H1 (cell line): Measurements from ENCODE around the gene FRK. TPM values are rescaled to one million over a fixed set of nuclear protein-coding genes. Genes with fewer than 3 reads are reported as not detected.

ENCODE experiments used
- CTCF ChIA-PET: fragments of 300-600 bp; sonication (Branson Sonifier 250); formaldehyde crosslinking; loops from one replicate; lab custom pipeline; 2021; ENCODE audit not compliant: partially characterized antibody; lab: Charles Lee
- POLR2A ChIA-PET: fragments of 300-600 bp; sonication (Branson Sonifier 250); formaldehyde crosslinking; loops from one replicate; lab custom pipeline; 2021; ENCODE audit warnings: inconsistent platforms; ENCODE audit not compliant: partially characterized antibody; lab: Charles Lee
- DNase-seq, 2 experiments: peaks; one replicate each; pipeline versions ENCODE4 v3.0.0 to v3.0.0-alpha.2; 2010 to 2022; ENCODE audit warnings: low spot score in 2 of 2, low read depth in 1 of 2, mixed read lengths in 1 of 2
- FAIRE-seq: peaks from 2 replicates; lab custom pipeline; 2011; peaks lifted over from hg19 to GRCh38; lab: Jason Lieb, UNC
- H2AFZ ChIP-seq: 2 replicates; pipeline ENCODE4 v1.8.1; 2012; ENCODE audit warnings: low read length, inconsistent platforms
- H2AK5ac ChIP-seq: 2 replicates; pipeline ENCODE4 v1.6.1; 2013; ENCODE audit warnings: low read depth, low read length
- H2BK120ac ChIP-seq: replicated peaks from 2 replicates; pipeline ENCODE3; 2013; ENCODE audit warnings: low read depth, low read length, inconsistent platforms
- H2BK12ac ChIP-seq: 2 replicates; pipeline ENCODE4 v1.6.1; 2013; ENCODE audit warnings: low read depth, low read length
- H2BK15ac ChIP-seq: 2 replicates; pipeline ENCODE4 v1.6.1; 2013; ENCODE audit warnings: low read length
- H2BK20ac ChIP-seq: 2 replicates; pipeline ENCODE4 v1.6.1; 2013; ENCODE audit warnings: low read length
- H2BK5ac ChIP-seq: 2 replicates; pipeline ENCODE4 v1.6.1; 2013; ENCODE audit warnings: low read depth, low read length
- H3K14ac ChIP-seq: 2 replicates; pipeline ENCODE4 v1.6.1; 2013; ENCODE audit warnings: inconsistent platforms; ENCODE audit not compliant: insufficient read length
- H3K18ac ChIP-seq: 2 replicates; pipeline ENCODE4 v1.6.1; 2013; ENCODE audit warnings: low read length; ENCODE audit errors: extremely low read depth
- H3K23ac ChIP-seq: 2 replicates; pipeline ENCODE4 v1.6.1; 2013; ENCODE audit warnings: inconsistent platforms; ENCODE audit not compliant: insufficient read length
- H3K23me2 ChIP-seq: 2 replicates; pipeline ENCODE4 v1.6.1; 2013; ENCODE audit warnings: low read depth, low read length
- H3K27ac ChIP-seq: 2 replicates; pipeline ENCODE4 v1.6.1; 2011; ENCODE audit warnings: low read depth, low read length, inconsistent platforms
- H3K27me3 ChIP-seq, 4 experiments: replicated peaks in 1 of 4; 1 replicate in 1 of 4; 2 replicates in 3 of 4; pipeline versions ENCODE4 v1.6.1 to v1.8.1; 2011 to 2013; ENCODE audit warnings: low read length in 3 of 4, mild to moderate bottlenecking in 3 of 4, inconsistent platforms in 2 of 4, mixed read lengths in 2 of 4, moderate library complexity in 1 of 4; ENCODE audit not compliant: control insufficient read depth in 3 of 4, insufficient read depth in 3 of 4; ENCODE audit errors: extremely low read depth in 1 of 4
- H3K36me3 ChIP-seq, 4 experiments: 2 replicates each; pipeline versions ENCODE4 v1.6.1 to v1.8.1; 2011 to 2013; ENCODE audit warnings: mild to moderate bottlenecking in 4 of 4, low read length in 3 of 4, moderate library complexity in 2 of 4, control low read depth in 1 of 4, inconsistent platforms in 1 of 4; ENCODE audit not compliant: insufficient read depth in 4 of 4, control insufficient read depth in 2 of 4
- H3K4ac ChIP-seq: replicated peaks from 2 replicates; pipeline ENCODE3; 2013; ENCODE audit warnings: low read length, low read depth, mixed read lengths, inconsistent platforms; ENCODE audit not compliant: insufficient read length
- H3K4me1 ChIP-seq, 4 experiments: replicated peaks in 1 of 4; 1 replicate in 1 of 4; 2 replicates in 3 of 4; pipeline versions ENCODE4 v1.6.1 to v1.8.1; 2011 to 2013; ENCODE audit warnings: low read length in 3 of 4, inconsistent platforms in 2 of 4, mixed read lengths in 1 of 4; ENCODE audit not compliant: insufficient read depth in 4 of 4, control insufficient read depth in 3 of 4
- H3K4me2 ChIP-seq, 2 experiments: 2 replicates each; pipeline versions ENCODE4 v1.6.1 to v1.8.1; 2011 to 2013; ENCODE audit warnings: low read depth in 2 of 2, low read length in 2 of 2, control low read depth in 1 of 2, inconsistent platforms in 1 of 2, mild to moderate bottlenecking in 1 of 2; ENCODE audit not compliant: insufficient read depth in 1 of 2
- H3K4me3 ChIP-seq, 4 experiments: fragments of 200-600, 300-600 bp in 1 of 4; sonication (generic), shearing (Covaris generic), sonication (Bioruptor Twin) in 1 of 4; 2 replicates each; pipeline versions ENCODE4 v1.5.1 to v1.8.1; 2011 to 2016; ENCODE audit warnings: low read length in 4 of 4, low read depth in 3 of 4, control low read depth in 2 of 4, inconsistent platforms in 2 of 4, mild to moderate bottlenecking in 2 of 4, mixed read lengths in 1 of 4, moderate library complexity in 1 of 4; ENCODE audit not compliant: insufficient read depth in 2 of 4; ENCODE audit errors: extremely low read depth in 1 of 4
- H3K56ac ChIP-seq: replicated peaks from 2 replicates; pipeline ENCODE3; 2013; ENCODE audit warnings: low read depth, mild to moderate bottlenecking, mixed read lengths, low read length, inconsistent platforms; ENCODE audit not compliant: insufficient read length
- H3K79me1 ChIP-seq: 2 replicates; pipeline ENCODE4 v1.6.1; 2013; ENCODE audit warnings: low read depth, low read length, control low read depth
- H3K79me2 ChIP-seq, 2 experiments: 2 replicates each; pipeline versions ENCODE4 v1.6.1 to v1.8.1; 2012 to 2013; ENCODE audit warnings: low read length in 2 of 2, mild to moderate bottlenecking in 2 of 2, inconsistent platforms in 1 of 2; ENCODE audit not compliant: insufficient read depth in 2 of 2, control insufficient read depth in 1 of 2
- H3K9ac ChIP-seq, 4 experiments: replicated peaks in 1 of 4; 1 replicate in 1 of 4; 2 replicates in 3 of 4; pipeline versions ENCODE4 v1.6.1 to v1.8.1; 2011 to 2013; ENCODE audit warnings: low read depth in 3 of 4, low read length in 3 of 4, control low read depth in 2 of 4, mild to moderate bottlenecking in 2 of 4, moderate library complexity in 2 of 4, inconsistent platforms in 1 of 4; ENCODE audit errors: extremely low read depth in 1 of 4
- H3K9me3 ChIP-seq, 2 experiments: 2 replicates each; pipeline versions ENCODE4 v1.6.1 to v1.8.1; 2012 to 2013; ENCODE audit warnings: mild to moderate bottlenecking in 2 of 2, moderate library complexity in 2 of 2, control low read depth in 1 of 2, inconsistent platforms in 1 of 2, low read depth in 1 of 2, low read length in 1 of 2, mixed read lengths in 1 of 2; ENCODE audit not compliant: insufficient read depth in 2 of 2
- H4K20me1 ChIP-seq, 2 experiments: replicated peaks in 1 of 2; 2 replicates each; pipeline versions ENCODE3 to v1.8.1; 2011 to 2013; ENCODE audit warnings: inconsistent platforms in 2 of 2, low read length in 2 of 2, mild to moderate bottlenecking in 1 of 2; ENCODE audit not compliant: insufficient read depth in 2 of 2, control insufficient read depth in 1 of 2
- H4K5ac ChIP-seq: 2 replicates; pipeline ENCODE4 v1.6.1; 2013; ENCODE audit warnings: low read length, low read depth, mixed read lengths, inconsistent platforms; ENCODE audit not compliant: insufficient read length
- H4K8ac ChIP-seq: 2 replicates; pipeline ENCODE4 v1.8.0; 2013; ENCODE audit warnings: mild to moderate bottlenecking, moderate library complexity, low read length, inconsistent platforms; ENCODE audit not compliant: insufficient read depth; ENCODE audit errors: extremely low read depth
- H4K91ac ChIP-seq: replicated peaks from 2 replicates; pipeline ENCODE3; 2013; ENCODE audit warnings: low read length, mixed read lengths, inconsistent platforms; ENCODE audit not compliant: insufficient read length
- BACH1 ChIP-seq: IDR thresholded peaks from 2 replicates; pipeline ENCODE4 v1.6.1; 2012; ENCODE audit warnings: low read length, improper control_type of control experiment
- CHD2 ChIP-seq: IDR thresholded peaks from 2 replicates; pipeline ENCODE4 v1.6.1; 2012; ENCODE audit warnings: low read length, improper control_type of control experiment
- E2F6 ChIP-seq: IDR thresholded peaks from 2 replicates; pipeline ENCODE4 v1.6.1; 2012; ENCODE audit warnings: inconsistent platforms
- EZH2 ChIP-seq: fragments of 200-600 bp; sonication (generic); IDR thresholded peaks from 2 replicates; pipeline ENCODE4 v1.7.1; 2012; ENCODE audit warnings: low read depth, mild to moderate bottlenecking, moderate library complexity, low read length, inconsistent platforms; ENCODE audit not compliant: severe bottlenecking
- GABPA ChIP-seq: IDR thresholded peaks from 2 replicates; pipeline ENCODE4 v1.6.1; 2011; ENCODE audit warnings: mild to moderate bottlenecking, low read length, moderate library complexity, borderline replicate concordance; ENCODE audit not compliant: insufficient read depth
- NANOG ChIP-seq: IDR thresholded peaks from 2 replicates; pipeline ENCODE4 v1.6.1; 2011; ENCODE audit warnings: low read length, low read depth, mild to moderate bottlenecking, inconsistent platforms; ENCODE audit not compliant: insufficient read depth, poor library complexity, severe bottlenecking
- NRF1 ChIP-seq: IDR thresholded peaks from 2 replicates; pipeline ENCODE4 v1.6.1; 2011; ENCODE audit warnings: mild to moderate bottlenecking, low read depth, low read length, improper control_type of control experiment
- RFX5 ChIP-seq: IDR thresholded peaks from 2 replicates; pipeline ENCODE4 v1.6.1; 2011; ENCODE audit warnings: low read depth, low read length, improper control_type of control experiment, borderline replicate concordance
- TAF1 ChIP-seq: IDR thresholded peaks from 2 replicates; pipeline ENCODE4 v1.6.1; 2011; ENCODE audit warnings: mild to moderate bottlenecking, low read depth, low read length
- TBP ChIP-seq: IDR thresholded peaks from 2 replicates; pipeline ENCODE4 v1.6.1; 2011; ENCODE audit warnings: low read depth, low read length, improper control_type of control experiment
- ZNF274 ChIP-seq: IDR thresholded peaks from 2 replicates; pipeline ENCODE4 v1.7.0; 2012; ENCODE audit warnings: low read length, borderline replicate concordance; ENCODE audit errors: extremely low read depth
- WGBS, 2 experiments: shearing (Covaris generic) in 1 of 2; methylation state at CpG; one replicate each; pipeline versions ENCODE4 v1.1.6 to v1.1.7; 2013 to 2015; ENCODE audit warnings: low lambda C conversion rate in 2 of 2, mixed read lengths in 2 of 2, inconsistent platforms in 1 of 2, low coverage in 1 of 2, missing lambda C conversion rate in 1 of 2; ENCODE audit not compliant: insufficient replicate concordance in 2 of 2, insufficient coverage in 1 of 2, insufficient read length in 1 of 2; ENCODE audit errors: extremely low coverage in 1 of 2, missing lambda C conversion rate in 1 of 2; 5-methylcytosine and 5-hydroxymethylcytosine counted together
- polyA plus RNA-seq, 7 experiments: library from polyadenylated mRNA; depleted of rRNA in 3 of 7; stranded (reverse) in 5 of 7; unstranded in 2 of 7; fragments of >200 nt in 5 of 7; fragments of 200-250 nt in 2 of 7; gene quantifications; 1 replicate in 5 of 7; 2 replicates in 1 of 7; 4 replicates in 1 of 7; pipeline versions ENCODE4 v1.2.1 to v1.2.3, GENCODE V29; 2011 to 2013; ENCODE audit warnings: missing spikeins in 2 of 7, mixed read lengths in 2 of 7
- total RNA-seq: library from RNA; stranded (reverse); fragmentation: NEBNext Ultra II Directional; extraction: Animal tissue kit (Norgen Biotek cat#: 25700); gene quantifications from 2 replicates; pipeline ENCODE4 v1.2.1, GENCODE V29; 2021

Gene FRK
- total and polyA plus RNA-seq, 2 of the 8 experiments (the other 6 are each of a cell fraction or from before 2014, with no cell fraction given) = 0.11 to 0.24 TPM

- POLR2A ChIA-PET = no interaction called here
- H3K23ac ChIP-seq = no peak overlapping the region
- no peak overlapping the region for H2BK5ac ChIP-seq
- no peak overlapping the region for H2BK15ac ChIP-seq
- DNase-seq (no peak), FAIRE-seq (no peak)
- no peaks in the 10 kb centered on the region for H3K79me1 ChIP-seq
- no peak overlapping the region for H3K4me3 ChIP-seq
- H2AFZ ChIP-seq = no peak overlapping the region
- H2BK12ac ChIP-seq = no peak overlapping the region
- H4K91ac ChIP-seq = no peak overlapping the region
- H3K9ac ChIP-seq = no peak overlapping the region
- no peak overlapping the region for H3K14ac ChIP-seq
- H3K4me2 ChIP-seq = no peak overlapping the region
- CTCF ChIA-PET = interaction anchor here (0.7 kb wide), 1 partner anchor 55 kb away, joined by 3 read pairs; no protein-coding TSS in a partner anchor
- H2AK5ac ChIP-seq = no peak overlapping the region
- H3K36me3 ChIP-seq = no peaks in the 10 kb centered on the region
- no peaks in the 10 kb centered on the region for H3K79me2 ChIP-seq
- no peaks in the 10 kb centered on the region for H4K20me1 ChIP-seq
- H3K27me3 ChIP-seq = no peaks in the 10 kb centered on the region
- no peak overlapping the region for H3K56ac ChIP-seq
- H4K8ac ChIP-seq = no peak overlapping the region
- H3K4ac ChIP-seq = no peak overlapping the region
- H3K23me2 ChIP-seq = no peaks in the 10 kb centered on the region
- no peak overlapping the region for H3K18ac ChIP-seq
- no peak overlapping the region for H2BK120ac ChIP-seq
- H2BK20ac ChIP-seq = no peak overlapping the region
- no peak overlapping the region for H3K27ac ChIP-seq
- TF ChIP-seq GABPA (no peak), NRF1 (no peak), E2F6 (no peak), CHD2 (no peak), EZH2 (no peak), TAF1 (no peak), NANOG (no peak), TBP (no peak), BACH1 (no peak), RFX5 (no peak), ZNF274 (no peak)
- H3K9me3 ChIP-seq = no peaks in the 10 kb centered on the region
- 87% methylated on average over 1 of the region's 1 CpG; no CpG with 5 or more reads in 1 of the 2 experiments for WGBS, 2 experiments
- H4K5ac ChIP-seq = no peak overlapping the region
- H3K4me1 ChIP-seq = peaks cover 0 to 2% (median 0%) of the 10 kb centered on the region in 4 experiments; a peak in 1 of 7 replicates
These were observed 31.2 kb downstream of the FRK start for GRCh38 chr6:116029535-116029934.
